Measurements from ENCODE around the gene GOLPH3. TPM values are rescaled to one million over a fixed set of nuclear protein-coding genes. Genes with fewer than 3 reads are reported as not detected.

The GOLPH3 gene
- total and polyA plus RNA-seq, 2 of the 8 experiments (the other 6 are each of a cell fraction or from before 2014, with no cell fraction given), result 53.7 to 93.6 TPM

DNA sequence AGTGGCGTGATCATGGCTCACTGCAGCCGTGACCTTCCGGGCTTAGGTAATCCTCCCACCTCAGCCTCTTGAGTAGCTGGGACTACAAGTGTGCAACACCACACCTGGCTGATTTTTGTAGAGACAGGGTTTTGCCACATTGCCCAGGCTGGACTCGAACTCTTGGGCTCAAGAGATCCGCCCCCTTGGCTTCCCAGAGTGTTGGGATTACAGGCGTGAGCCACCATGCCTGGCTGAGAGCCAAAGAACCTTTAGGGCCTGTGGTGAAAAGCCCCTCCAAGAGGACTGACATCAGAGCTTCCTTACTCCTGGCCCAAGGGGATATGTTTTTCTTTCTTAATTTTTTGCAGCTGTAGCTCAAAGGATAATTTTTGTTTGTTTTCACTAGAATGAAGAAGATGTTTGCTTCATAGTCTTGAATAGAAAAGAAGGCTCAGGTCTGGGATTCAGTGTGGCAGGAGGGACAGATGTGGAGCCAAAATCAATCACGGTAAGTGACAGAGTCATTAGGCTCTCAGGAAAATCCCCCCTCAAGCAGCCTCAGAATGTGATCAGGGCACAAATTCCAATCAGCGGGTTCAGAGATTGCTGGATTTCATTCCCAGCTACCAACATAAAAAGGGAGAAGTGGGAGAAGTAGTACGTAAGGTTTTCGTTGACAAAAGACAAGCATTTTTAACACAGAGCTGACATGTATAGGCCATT is 77.1 kb downstream of the GOLPH3 start:
- Histone ChIP-seq H3K79me1 (ENCODE audit: low read depth, low read length) (no peaks in the 10 kb centered on the region), H3K56ac (replicated peaks; ENCODE audit: insufficient read length, low read depth, low read length) (no peak overlapping the region), H3K4me1 (replicated peaks in 1 of 4; ENCODE audit: control insufficient read depth in 3 of 4, insufficient read depth in 4 of 4, low read length in 3 of 4) (peaks cover 0 to 2% (median 0%) of the 10 kb centered on the region in 4 experiments; a peak in 1 of 7 replicates), H3K4me2 (ENCODE audit: insufficient read depth in 1 of 2, low read depth in 2 of 2, low read length in 2 of 2) (no peak overlapping the region), H3K9ac (replicated peaks in 1 of 4; ENCODE audit: extremely low read depth in 1 of 4, low read depth in 3 of 4, low read length in 3 of 4) (no peak overlapping the region), H2BK5ac (ENCODE audit: low read depth, low read length) (no peak overlapping the region), H3K14ac (ENCODE audit: insufficient read length) (no peak overlapping the region), H3K23me2 (ENCODE audit: low read depth, low read length) (no peaks in the 10 kb centered on the region), H4K20me1 (replicated peaks in 1 of 2; ENCODE audit: control insufficient read depth in 1 of 2, insufficient read depth in 2 of 2, low read length in 2 of 2) (peaks cover 2 to 4% of the 10 kb centered on the region in 2 experiments), H3K18ac (ENCODE audit: extremely low read depth, low read length) (no peak overlapping the region), H4K5ac (ENCODE audit: insufficient read length, low read depth, low read length) (no peak overlapping the region), H2BK20ac (ENCODE audit: low read length) (no peak overlapping the region), H4K91ac (replicated peaks; ENCODE audit: insufficient read length, low read length) (no peak overlapping the region), H3K9me3 (ENCODE audit: insufficient read depth in 2 of 2, low read depth in 1 of 2, low read length in 1 of 2) (no peaks in the 10 kb centered on the region), H3K23ac (ENCODE audit: insufficient read length) (no peak overlapping the region), H3K4ac (replicated peaks; ENCODE audit: insufficient read length, low read depth, low read length) (no peak overlapping the region), H2BK120ac (replicated peaks; ENCODE audit: low read depth, low read length) (no peak overlapping the region), H3K4me3 (ENCODE audit: extremely low read depth in 1 of 4, insufficient read depth in 2 of 4, low read depth in 3 of 4, low read length in 4 of 4) (no peak overlapping the region), H4K8ac (ENCODE audit: extremely low read depth, insufficient read depth, low read length) (no peak overlapping the region), H2BK15ac (ENCODE audit: low read length) (no peak overlapping the region), H2BK12ac (ENCODE audit: low read depth, low read length) (no peak overlapping the region), H3K27me3 (replicated peaks in 1 of 4; ENCODE audit: control insufficient read depth in 3 of 4, extremely low read depth in 1 of 4, insufficient read depth in 3 of 4, low read length in 3 of 4) (no peaks in the 10 kb centered on the region; a peak in 1 of 7 replicates), H3K79me2 (ENCODE audit: control insufficient read depth in 1 of 2, insufficient read depth in 2 of 2, low read length in 2 of 2) (no peaks in the 10 kb centered on the region), H3K27ac (ENCODE audit: low read depth, low read length) (no peak overlapping the region), H3K36me3 (ENCODE audit: control insufficient read depth in 2 of 4, insufficient read depth in 4 of 4, low read length in 3 of 4) (peaks cover 0 to 17% (median 8%) of the 10 kb centered on the region in 4 experiments; a peak in 6 of 8 replicates), H2AFZ (ENCODE audit: low read length) (no peak overlapping the region), H2AK5ac (ENCODE audit: low read depth, low read length) (no peak overlapping the region)
- POLR2A ChIA-PET (ENCODE audit: partially characterized antibody), result no interaction called here
- WGBS, 2 experiments (ENCODE audit: extremely low coverage in 1 of 2, insufficient coverage in 1 of 2, insufficient read length in 1 of 2, insufficient replicate concordance in 2 of 2, low coverage in 1 of 2, low lambda C conversion rate in 2 of 2, missing lambda C conversion rate in 1 of 2), result 86% methylated on average over 10 of the region's 10 CpGs; no CpG with 5 or more reads in 1 of the 2 experiments
- CTCF ChIA-PET (ENCODE audit: partially characterized antibody), result interaction anchor here (0.6 to 2.0 kb wide), 4 partner anchors 11 to 487 kb away, joined by 3 to 6 read pairs (median 4); no protein-coding TSS in a partner anchor
- no peak for DNase-seq (ENCODE audit: low read depth in 1 of 2, low spot score in 2 of 2)
- FAIRE-seq, result no peak
- TF ChIP-seq SP2 (IDR thresholded peaks at IDR 0.05; ENCODE audit: low read length) (no peak), CHD1 (IDR thresholded peaks at IDR 0.05; ENCODE audit: low read depth, low read length) (no peak), JUND (IDR thresholded peaks at IDR 0.05; ENCODE audit: low read length) (no peak), RBBP5 (IDR thresholded peaks at IDR 0.05; ENCODE audit: borderline replicate concordance, low read depth, low read length) (no peak), KDM5A (IDR thresholded peaks at IDR 0.05; ENCODE audit: low read length) (no peak), SUZ12 (IDR thresholded peaks at IDR 0.05; ENCODE audit: low read length) (no peak), SP4 (IDR thresholded peaks at IDR 0.05; ENCODE audit: low read length) (no peak), EP300 (IDR thresholded peaks at IDR 0.05; ENCODE audit: borderline replicate concordance in 1 of 2, low read depth in 2 of 2, low read length in 2 of 2) (no peak), SRF (IDR thresholded peaks at IDR 0.05; ENCODE audit: low read depth, low read length) (no peak), JUN (IDR thresholded peaks at IDR 0.05; ENCODE audit: low read depth, low read length) (no peak), CREB1 (IDR thresholded peaks at IDR 0.05) (no peak)
- TF ChIP-seq, protein P1, sequence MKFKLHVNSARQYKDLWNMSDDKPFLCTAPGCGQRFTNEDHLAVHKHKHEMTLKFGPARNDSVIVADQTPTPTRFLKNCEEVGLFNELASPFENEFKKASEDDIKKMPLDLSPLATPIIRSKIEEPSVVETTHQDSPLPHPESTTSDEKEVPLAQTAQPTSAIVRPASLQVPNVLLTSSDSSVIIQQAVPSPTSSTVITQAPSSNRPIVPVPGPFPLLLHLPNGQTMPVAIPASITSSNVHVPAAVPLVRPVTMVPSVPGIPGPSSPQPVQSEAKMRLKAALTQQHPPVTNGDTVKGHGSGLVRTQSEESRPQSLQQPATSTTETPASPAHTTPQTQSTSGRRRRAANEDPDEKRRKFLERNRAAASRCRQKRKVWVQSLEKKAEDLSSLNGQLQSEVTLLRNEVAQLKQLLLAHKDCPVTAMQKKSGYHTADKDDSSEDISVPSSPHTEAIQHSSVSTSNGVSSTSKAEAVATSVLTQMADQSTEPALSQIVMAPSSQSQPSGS (IDR thresholded peaks at IDR 0.05; ENCODE audit: low read length), result no peak

Data from H1 (cell line).